ENCODE results near the gene ALDH3B1. TPM values are rescaled to one million over a fixed set of nuclear protein-coding genes. Genes with fewer than 3 reads are reported as not detected.

The ALDH3B1 gene
- total RNA-seq, 1 donor from 2014 or later = 0.94 TPM

GRCh38 chr11:68014157-68014946 is 4.2 kb downstream of the ALDH3B1 start:
- no peak for DNase-seq

GRCh38 chr11:68014947-68015447 is 4.9 kb downstream of the ALDH3B1 start:
- no peak for DNase-seq

GRCh38 chr11:68015467-68015866 is 5.3 kb downstream of the ALDH3B1 start:
- no peak for DNase-seq

GRCh38 chr11:68016161-68016903 is 6.2 kb downstream of the ALDH3B1 start:
- no peak for DNase-seq

GRCh38 chr11:68016904-68017817 is 7.0 kb downstream of the ALDH3B1 start:
- no peak for DNase-seq

GRCh38 chr11:68017980-68018729 is 8.0 kb downstream of the ALDH3B1 start:
- no peak for DNase-seq

GRCh38 chr11:68018730-68019190 is 8.6 kb downstream of the ALDH3B1 start:
- DNase-seq = no peak

- DNase-seq = no peak
Measured at GRCh38 chr11:68019486-68019885, 9.4 kb downstream of the ALDH3B1 start.

GRCh38 chr11:68020575-68020974 is 10.4 kb downstream of the ALDH3B1 start:
- no peak for DNase-seq

- DNase-seq = no peak
Measured at GRCh38 chr11:68021167-68021787, 11.2 kb downstream of the ALDH3B1 start.

- no peak for DNase-seq
Measured at GRCh38 chr11:68022531-68022930, 12.4 kb downstream of the ALDH3B1 start.

GRCh38 chr11:68024508-68024907 is 14.4 kb downstream of the ALDH3B1 start:
- no peak for DNase-seq

GRCh38 chr11:68025047-68025446 is 14.9 kb downstream of the ALDH3B1 start:
- DNase-seq = no peak

- no peak for DNase-seq
Measured at GRCh38 chr11:68026391-68027105, 16.4 kb downstream of the ALDH3B1 start.

GRCh38 chr11:68027667-68028066 is 17.5 kb downstream of the ALDH3B1 start:
- DNase-seq = no peak

GRCh38 chr11:68028802-68029545 is 18.8 kb downstream of the ALDH3B1 start:
- no peak for DNase-seq

- DNase-seq = peak; percentile 97
Measured at GRCh38 chr11:68030318-68031143, 20.4 kb downstream of the ALDH3B1 start, which contains the start of gene NDUFS8. Gene NDUFS8 (plus strand): TSS chr11:68030681. CDS start chr11:68032152, 1,471 bp downstream.

- no peak for DNase-seq
Measured at GRCh38 chr11:68031144-68031464, 21.0 kb downstream of the ALDH3B1 start.

GRCh38 chr11:68032003-68032402 is 21.9 kb downstream of the ALDH3B1 start:
- no peak for DNase-seq

All from occipital lobe (tissue), 2 donors.